Stimulated activated memory B cell treated with anti-CD40 and anti-IgM and Interleukin-4, amounts not matched to agents 10 μg/mL and 1 μg/mL and 100 μg/mL, for 72 hours (primary cell): ENCODE results near the gene DPM3.

ENCODE experiments used
- ATAC-seq: fragments of 150-1000 bp; cut with Tn5 transposase; 2 replicates; pipeline ENCODE4 v1.10.0; 2021
- H3K27ac Mint-ChIP-seq: one replicate; pipeline ENCODE4 v1.8.0; 2022; ENCODE audit warnings: mild to moderate bottlenecking, mixed read lengths
- H3K27me3 Mint-ChIP-seq: one replicate; pipeline ENCODE4 v1.8.0; 2022; ENCODE audit warnings: mixed read lengths
- H3K36me3 Mint-ChIP-seq: one replicate; pipeline ENCODE4 v1.8.0; 2022; ENCODE audit warnings: mixed read lengths
- H3K4me1 Mint-ChIP-seq: one replicate; pipeline ENCODE4 v1.8.0; 2022; ENCODE audit warnings: mixed read lengths
- H3K4me3 Mint-ChIP-seq: one replicate; pipeline ENCODE4 v1.8.0; 2022; ENCODE audit warnings: mild to moderate bottlenecking, moderate library complexity, mixed read lengths
- H3K9me3 Mint-ChIP-seq: one replicate; pipeline ENCODE4 v1.8.0; 2022; ENCODE audit warnings: mixed read lengths

The DPM3 gene

DNA sequence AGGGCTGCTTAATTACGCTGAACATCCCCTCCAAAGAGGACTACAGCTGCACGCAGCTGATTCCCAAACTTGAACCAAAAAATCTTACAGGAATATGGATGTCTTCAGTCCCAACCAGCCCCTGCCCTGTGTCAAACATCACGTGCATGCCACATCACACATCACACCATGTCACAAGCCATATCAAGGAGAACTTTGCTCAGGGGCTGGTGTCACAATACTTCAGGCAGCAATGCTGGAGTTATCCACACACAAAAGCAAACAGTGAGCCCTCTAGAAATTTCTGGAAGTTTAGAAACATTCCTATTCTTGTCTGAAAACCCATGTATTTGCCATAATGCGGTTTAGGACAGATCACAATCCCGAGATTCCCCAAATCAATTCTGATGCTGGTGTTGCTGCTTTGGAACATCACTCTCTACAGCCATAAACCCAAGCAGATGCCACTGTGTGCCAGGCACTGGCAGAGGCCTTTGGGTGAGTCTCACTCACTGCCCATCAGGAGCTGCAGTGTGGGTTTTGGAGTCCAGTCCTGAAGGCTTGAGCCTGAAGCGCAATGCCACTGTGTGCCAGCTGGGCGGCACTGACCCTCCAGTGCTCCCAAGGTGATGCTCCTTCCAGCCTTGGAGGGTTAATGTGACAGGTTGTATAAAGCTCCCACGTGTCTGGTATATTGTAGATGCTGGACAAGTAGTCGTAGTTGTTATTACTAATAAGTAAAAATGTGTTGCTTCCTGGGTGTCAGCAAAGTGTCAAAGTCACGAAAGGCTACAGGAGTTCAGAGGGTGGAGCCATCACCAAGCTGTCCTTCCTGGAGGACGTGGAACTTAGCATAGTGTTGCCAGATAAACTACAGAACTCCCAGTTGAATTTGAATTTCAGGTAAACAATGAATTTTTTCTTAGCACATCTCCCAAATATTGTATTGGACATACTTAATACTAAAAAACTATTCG is 32.7 kb downstream of the DPM3 start:
- Mint-ChIP-seq H3K36me3 (no peaks in the 10 kb centered on the region), H3K4me3 (no peak overlapping the region), H3K4me1 (no peaks in the 10 kb centered on the region), H3K27me3 (peaks cover 20% of the 10 kb centered on the region), H3K27ac (no peak overlapping the region), H3K9me3 (no peaks in the 10 kb centered on the region)
- ATAC-seq: no peak

DNA sequence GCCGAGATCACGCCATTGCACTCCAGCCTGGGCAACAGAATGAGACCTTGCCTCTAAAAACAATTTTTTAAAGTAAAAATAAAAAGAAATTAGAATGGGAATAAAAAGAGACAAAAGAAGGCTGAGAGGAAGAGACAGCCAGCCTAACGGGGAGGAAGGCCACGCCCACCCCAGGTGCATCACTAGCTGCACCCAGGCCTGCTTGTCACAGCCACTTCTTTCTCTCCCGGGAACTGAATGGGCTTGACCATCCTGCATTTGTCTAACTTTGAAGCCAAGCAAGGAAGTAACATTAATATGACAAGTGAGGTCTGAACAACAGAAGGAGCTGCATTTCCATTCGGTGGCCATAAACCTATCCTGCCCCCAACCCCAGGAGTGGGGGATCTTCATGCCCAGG is 33.5 kb downstream of the DPM3 start:
- ATAC-seq: no peak
- no peak overlapping the region for H3K4me3 Mint-ChIP-seq
- H3K27ac Mint-ChIP-seq: no peak overlapping the region
- H3K27me3 Mint-ChIP-seq: peaks cover 15% of the 10 kb centered on the region
- H3K4me1 Mint-ChIP-seq: no peaks in the 10 kb centered on the region
- no peaks in the 10 kb centered on the region for H3K36me3 Mint-ChIP-seq
- H3K9me3 Mint-ChIP-seq: no peaks in the 10 kb centered on the region

- H3K27me3 Mint-ChIP-seq: peaks cover 6% of the 10 kb centered on the region
- ATAC-seq: no peak
- no peaks in the 10 kb centered on the region for H3K9me3 Mint-ChIP-seq
- no peaks in the 10 kb centered on the region for H3K36me3 Mint-ChIP-seq
- H3K27ac Mint-ChIP-seq: no peak overlapping the region
- no peak overlapping the region for H3K4me3 Mint-ChIP-seq
- no peaks in the 10 kb centered on the region for H3K4me1 Mint-ChIP-seq
Measured at GRCh38 chr1:155105604-155106011, 34.7 kb downstream of the DPM3 start.

- H3K36me3 Mint-ChIP-seq: no peaks in the 10 kb centered on the region
- no peak for ATAC-seq
- no peak overlapping the region for H3K27ac Mint-ChIP-seq
- no peak overlapping the region for H3K4me3 Mint-ChIP-seq
- no peaks in the 10 kb centered on the region for H3K9me3 Mint-ChIP-seq
- H3K27me3 Mint-ChIP-seq: peaks cover 6% of the 10 kb centered on the region
- no peaks in the 10 kb centered on the region for H3K4me1 Mint-ChIP-seq
Measured at GRCh38 chr1:155104605-155105534, 35.5 kb downstream of the DPM3 start.

- no peaks in the 10 kb centered on the region for H3K27me3 Mint-ChIP-seq
- no peaks in the 10 kb centered on the region for H3K4me1 Mint-ChIP-seq
- H3K36me3 Mint-ChIP-seq: no peaks in the 10 kb centered on the region
- H3K9me3 Mint-ChIP-seq: no peaks in the 10 kb centered on the region
- H3K4me3 Mint-ChIP-seq: no peak overlapping the region
- no peak overlapping the region for H3K27ac Mint-ChIP-seq
- ATAC-seq: no peak
Measured at GRCh38 chr1:155103325-155103724, 37.0 kb downstream of the DPM3 start.

DNA sequence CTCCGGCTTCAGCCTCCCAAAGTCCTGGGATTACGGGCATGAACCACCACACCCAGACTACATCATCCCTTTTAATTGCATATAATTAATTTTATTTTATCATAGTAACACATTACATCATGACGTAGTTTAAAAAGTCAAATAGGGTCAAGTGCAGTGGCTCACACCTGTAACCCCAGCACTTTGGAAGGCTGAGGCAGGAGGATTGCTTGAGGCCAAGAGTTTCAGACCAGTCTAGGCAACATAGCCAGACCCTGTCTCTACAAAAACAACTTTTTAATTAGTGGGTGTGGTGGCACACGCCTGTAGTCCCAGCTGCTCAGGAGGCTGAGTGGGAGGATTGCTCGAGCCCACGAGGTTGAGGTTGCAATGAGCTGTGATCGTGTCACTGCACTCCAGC is 41.0 kb downstream of the DPM3 start:
- no peak overlapping the region for H3K4me3 Mint-ChIP-seq
- no peaks in the 10 kb centered on the region for H3K9me3 Mint-ChIP-seq
- peaks cover 8% of the 10 kb centered on the region for H3K27me3 Mint-ChIP-seq
- H3K4me1 Mint-ChIP-seq: peaks cover 1% of the 10 kb centered on the region
- H3K36me3 Mint-ChIP-seq: no peaks in the 10 kb centered on the region
- no peak for ATAC-seq
- no peak overlapping the region for H3K27ac Mint-ChIP-seq

DNA sequence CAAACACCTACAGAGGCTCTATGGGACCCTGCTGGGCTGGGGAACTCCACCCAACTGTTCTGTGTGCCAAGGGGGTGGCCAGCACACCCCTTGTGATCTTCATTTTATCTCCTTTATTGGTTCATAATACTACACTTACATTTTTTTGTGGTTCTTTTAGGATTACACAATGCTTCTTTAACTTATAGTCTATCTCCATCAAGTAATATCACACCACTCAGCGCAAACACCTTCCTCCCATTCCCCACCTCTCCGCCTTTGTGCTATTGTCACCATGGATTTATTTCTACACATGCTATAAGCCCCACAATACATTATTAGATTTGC is 45.7 kb downstream of the DPM3 start:
- ATAC-seq: no peak
- Mint-ChIP-seq H3K36me3 (no peaks in the 10 kb centered on the region), H3K4me1 (peaks cover 15% of the 10 kb centered on the region), H3K9me3 (no peaks in the 10 kb centered on the region), H3K4me3 (no peak overlapping the region), H3K27me3 (peaks cover 8% of the 10 kb centered on the region), H3K27ac (no peak overlapping the region)

GRCh38 chr1:155093911-155094621 is 46.3 kb downstream of the DPM3 start:
- peak; percentile 34 for ATAC-seq
- H3K9me3 Mint-ChIP-seq: no peaks in the 10 kb centered on the region

DNA sequence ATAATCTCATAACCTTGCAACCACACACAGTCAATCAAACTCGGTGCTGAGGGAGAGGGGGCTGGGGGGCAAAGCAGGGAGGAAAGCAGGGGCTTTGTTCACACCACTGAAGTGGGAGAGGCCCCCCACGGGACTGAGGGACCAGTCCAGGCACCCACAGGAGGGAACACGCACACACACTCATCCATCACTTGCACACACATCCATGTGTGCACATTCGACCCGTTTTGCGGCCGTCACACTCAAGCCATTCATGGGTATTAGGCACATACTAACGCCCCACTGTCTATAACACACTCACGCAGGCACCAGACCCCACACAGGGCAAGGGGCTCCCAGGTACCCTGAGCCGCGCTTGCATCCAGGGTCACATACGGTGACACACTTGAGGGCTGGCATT is 47.7 kb downstream of the DPM3 start:
- Mint-ChIP-seq H3K27me3 (peaks cover 8% of the 10 kb centered on the region), H3K9me3 (no peaks in the 10 kb centered on the region)

More at GRCh38 chr1:155093911-155094621, 46.3 kb downstream of the DPM3 start:
- no peak overlapping the region for H3K27ac Mint-ChIP-seq
- peaks cover 8% of the 10 kb centered on the region for H3K27me3 Mint-ChIP-seq
- H3K4me3 Mint-ChIP-seq: no peak overlapping the region
- no peaks in the 10 kb centered on the region for H3K36me3 Mint-ChIP-seq
- H3K4me1 Mint-ChIP-seq: peaks cover 15% of the 10 kb centered on the region

GRCh38 chr1:155092131-155092530 is 48.2 kb downstream of the DPM3 start:
- Mint-ChIP-seq H3K9me3 (no peaks in the 10 kb centered on the region), H3K27ac (no peak overlapping the region), H3K4me1 (peaks cover 15% of the 10 kb centered on the region), H3K27me3 (peaks cover 8% of the 10 kb centered on the region), H3K36me3 (no peaks in the 10 kb centered on the region), H3K4me3 (no peak overlapping the region)
- ATAC-seq: no peak

More for the DNA sequence above, 47.7 kb downstream of the DPM3 start:
- no peaks in the 10 kb centered on the region for H3K36me3 Mint-ChIP-seq
- H3K4me1 Mint-ChIP-seq: peaks cover 15% of the 10 kb centered on the region
- H3K27ac Mint-ChIP-seq: no peak overlapping the region
- H3K4me3 Mint-ChIP-seq: no peak overlapping the region
- ATAC-seq: no peak

- Mint-ChIP-seq H3K9me3 (no peaks in the 10 kb centered on the region), H3K27ac (peak overlapping the region; percentile 36), H3K4me1 (peaks cover 16% of the 10 kb centered on the region), H3K36me3 (no peaks in the 10 kb centered on the region), H3K4me3 (no peak overlapping the region), H3K27me3 (peaks cover 8% of the 10 kb centered on the region)
- ATAC-seq: peak; percentile 75
Measured at GRCh38 chr1:155091071-155092051, 49.0 kb downstream of the DPM3 start.
